Peyer's patch (tissue), 4 donors: Measurements from ENCODE around the gene TAF11.
"Not testable (repeated sequence)": the region's sequence is repeated elsewhere in the genome, so short reads cannot be mapped to it uniquely, and the experiment has no call there.

Source experiments
- CTCF ChIP-seq, 6 experiments: fragments of 450-650 bp in 4 of 6; fragments of 200-600 bp in 2 of 6; sonication (generic) in 1 of 6; IDR thresholded peaks; one replicate each; pipeline ENCODE4 v1.5.1; 2017 to 2019; ENCODE audit warnings: antibody characterized with exemption in 6 of 6, mild to moderate bottlenecking in 3 of 6, moderate library complexity in 1 of 6
- POLR2A ChIP-seq, 2 donors: fragments of 450-650 bp; IDR thresholded peaks; one replicate each; pipeline ENCODE4 v1.5.1; 2017; ENCODE audit warnings: antibody characterized with exemption in 2 of 2, mild to moderate bottlenecking in 2 of 2, moderate library complexity in 2 of 2

GRCh38 chr6:34932202-34932601 is 44.4 kb upstream of the TAF11 start:
- TF ChIP-seq POLR2A, CTCF (IDR thresholded peaks at IDR 0.05): not testable (repeated sequence)
